PC-9 (cell line): ENCODE measurements around the gene DDR2. TPM values are rescaled to one million over a fixed set of nuclear protein-coding genes. Genes with fewer than 3 reads are reported as not detected.

ENCODE experiments used
- BruUV-seq: library from RNA; stranded (reverse); fragments of 400-500 nt; replicated peaks from 2 replicates; lab custom pipeline; 2021; lab: Mats Ljungman, UMichigan
- CTCF ChIA-PET: fragments of 300-600 bp; sonication (Branson Sonifier 250); formaldehyde crosslinking; loops from one replicate; lab custom pipeline; 2022; ENCODE audit warnings: antibody characterized with exemption; lab: Charles Lee
- POLR2A ChIA-PET: fragments of 300-600 bp; sonication (Branson Sonifier 250); formaldehyde crosslinking; loops from one replicate; lab custom pipeline; 2022; ENCODE audit warnings: antibody characterized with exemption; ENCODE audit not compliant: unreplicated experiment; lab: Charles Lee
- DNase-seq, 2 experiments: peaks; one replicate each; pipeline versions ENCODE4 v3.0.0 to v3.0.0-alpha.2; 2015 to 2022; ENCODE audit warnings: mixed read lengths in 1 of 2
- H2AFZ ChIP-seq: fragments of 200-600 bp; sonication (generic); 2 replicates; pipeline ENCODE4 v1.8.1; 2017; ENCODE audit warnings: antibody characterized with exemption
- H3F3A ChIP-seq: fragments of 200-600 bp; sonication (generic); 2 replicates; pipeline ENCODE4 v1.8.1; 2017; ENCODE audit warnings: antibody characterized with exemption, mild to moderate bottlenecking, low read depth; ENCODE audit not compliant: insufficient read depth
- H3K27ac ChIP-seq: fragments of 200-600 bp; sonication (generic); 2 replicates; pipeline ENCODE4 v1.6.1; 2016; ENCODE audit warnings: mixed run types
- H3K27me3 ChIP-seq: fragments of 200-600 bp; sonication (generic); 2 replicates; pipeline ENCODE4 v1.6.1; 2016; ENCODE audit warnings: low read depth, mixed run types; ENCODE audit not compliant: insufficient read depth
- H3K36me3 ChIP-seq: fragments of 200-600 bp; sonication (generic); 2 replicates; pipeline ENCODE4 v1.6.1; 2016; ENCODE audit warnings: low read depth, mixed run types
- H3K4me1 ChIP-seq: fragments of 200-600 bp; sonication (generic); replicated peaks from 2 replicates; pipeline ENCODE4 v1.6.1; 2016; ENCODE audit warnings: mixed run types; ENCODE audit not compliant: insufficient read depth
- H3K4me2 ChIP-seq: fragments of 200-600 bp; sonication (generic); 2 replicates; pipeline ENCODE4 v1.6.1; 2017; ENCODE audit warnings: mixed run types
- H3K4me3 ChIP-seq: fragments of 200-600 bp; sonication (generic); 2 replicates; pipeline ENCODE4 v1.6.1; 2016; ENCODE audit warnings: mixed run types
- H3K79me2 ChIP-seq: fragments of 200-600 bp; sonication (generic); 2 replicates; pipeline ENCODE4 v1.6.1; 2017; ENCODE audit warnings: low read depth, mixed run types
- H3K9me2 ChIP-seq: fragments of 200-600 bp; sonication (generic); 2 replicates; pipeline ENCODE4 v1.8.1; 2017; ENCODE audit warnings: mild to moderate bottlenecking; ENCODE audit not compliant: insufficient read depth
- H3K9me3 ChIP-seq: fragments of 200-600 bp; sonication (generic); 2 replicates; pipeline ENCODE4 v1.8.1; 2016; ENCODE audit warnings: low read depth; ENCODE audit not compliant: insufficient read depth
- H4K20me1 ChIP-seq: fragments of 200-600 bp; sonication (generic); 2 replicates; pipeline ENCODE4 v1.8.1; 2017; ENCODE audit not compliant: insufficient read depth
- EZH2 ChIP-seq: fragments of 200-600 bp; sonication (generic); IDR thresholded peaks from 2 replicates; pipeline ENCODE4 v1.8.0; 2017; ENCODE audit warnings: antibody characterized with exemption, low read depth
- intact Hi-C: fragments of 100-400 bp; cut with micrococcal nuclease; formaldehyde crosslinking; loops from one replicate; pipeline ENCODE4 v1.10.0; 2022; ENCODE audit not compliant: unreplicated experiment
- total RNA-seq: library from RNA; stranded (reverse); gene quantifications from 2 replicates; pipeline ENCODE4 v1.2.3, GENCODE V29; 2021
- TF ChIP-seq, protein P1 (sequence below): fragments of 200-600 bp; sonication (generic); conservative IDR thresholded peaks from 2 replicates; pipeline ENCODE4 v1.6.1; 2017; ENCODE audit warnings: mixed run types, antibody characterized with exemption, mild to moderate bottlenecking, moderate library complexity

The DDR2 gene
- total RNA-seq, 1 experiment from 2014 or later: 0.35 TPM

DNA sequence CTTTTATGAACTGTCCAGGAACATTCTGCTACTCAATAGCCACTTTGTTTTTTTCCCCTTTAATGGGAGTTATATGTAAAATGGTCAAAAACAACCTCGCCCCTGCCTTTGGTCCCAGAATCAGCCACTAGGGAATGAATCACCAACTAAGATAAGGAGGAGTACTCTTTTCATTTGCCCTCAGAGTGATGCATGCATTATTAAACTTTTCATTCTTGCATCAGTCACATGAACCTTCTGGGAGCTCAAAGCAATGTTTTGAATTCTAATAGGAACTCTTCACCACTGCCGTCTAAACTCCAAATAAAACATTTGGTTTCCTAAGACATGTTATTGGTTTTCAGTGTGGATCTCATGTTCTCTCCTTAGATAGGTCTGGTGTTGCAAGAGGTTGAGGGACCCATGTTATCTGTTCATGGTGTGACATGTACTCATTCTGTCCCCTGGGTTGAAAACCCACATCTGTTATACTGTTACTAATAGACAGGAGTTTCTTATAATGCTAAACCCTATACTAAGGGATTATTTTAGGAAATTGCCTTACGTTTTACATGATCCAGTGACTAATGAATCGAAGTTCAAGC is 140.4 kb downstream of the DDR2 start:
- CTCF ChIA-PET: no interaction called here

DNA sequence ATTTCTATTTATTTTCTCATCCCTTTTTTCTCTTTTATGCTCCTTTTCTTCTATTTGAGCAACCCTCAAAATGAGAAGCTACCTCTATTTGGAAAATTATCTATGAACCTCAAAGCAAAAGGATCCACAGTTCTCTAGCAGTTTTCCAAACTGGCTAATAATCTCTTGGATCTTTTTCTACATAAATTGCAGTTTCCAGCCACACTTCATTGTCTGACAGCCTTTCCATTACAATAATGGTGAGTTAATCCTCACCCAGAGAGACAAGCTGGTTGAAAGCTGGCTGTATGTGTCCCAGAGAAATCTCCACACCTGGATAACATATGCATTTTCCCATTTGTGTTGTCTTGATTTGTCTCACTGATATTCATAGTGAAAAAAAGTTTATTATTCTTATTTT is 141.7 kb downstream of the DDR2 start:
- intact Hi-C loops: no loop called here
- H2AFZ ChIP-seq: no peak overlapping the region
- H3K4me2 ChIP-seq: no peak overlapping the region
- no peaks in the 10 kb centered on the region for H3K9me3 ChIP-seq
- no peaks in the 10 kb centered on the region for H3K4me1 ChIP-seq
- no peaks in the 10 kb centered on the region for H3K9me2 ChIP-seq
- no peaks in the 10 kb centered on the region for H3K36me3 ChIP-seq
- no TSS peak for BruUV-seq
- ChIA-PET POLR2A (no interaction called here), CTCF (no interaction called here)
- no peaks in the 10 kb centered on the region for H3K79me2 ChIP-seq
- H4K20me1 ChIP-seq: no peaks in the 10 kb centered on the region
- H3K4me3 ChIP-seq: no peak overlapping the region
- H3F3A ChIP-seq: no peaks in the 10 kb centered on the region
- no peak overlapping the region for H3K27ac ChIP-seq
- no peak for DNase-seq
- TF ChIP-seq EZH2: no peak
- TF ChIP-seq, protein P1, sequence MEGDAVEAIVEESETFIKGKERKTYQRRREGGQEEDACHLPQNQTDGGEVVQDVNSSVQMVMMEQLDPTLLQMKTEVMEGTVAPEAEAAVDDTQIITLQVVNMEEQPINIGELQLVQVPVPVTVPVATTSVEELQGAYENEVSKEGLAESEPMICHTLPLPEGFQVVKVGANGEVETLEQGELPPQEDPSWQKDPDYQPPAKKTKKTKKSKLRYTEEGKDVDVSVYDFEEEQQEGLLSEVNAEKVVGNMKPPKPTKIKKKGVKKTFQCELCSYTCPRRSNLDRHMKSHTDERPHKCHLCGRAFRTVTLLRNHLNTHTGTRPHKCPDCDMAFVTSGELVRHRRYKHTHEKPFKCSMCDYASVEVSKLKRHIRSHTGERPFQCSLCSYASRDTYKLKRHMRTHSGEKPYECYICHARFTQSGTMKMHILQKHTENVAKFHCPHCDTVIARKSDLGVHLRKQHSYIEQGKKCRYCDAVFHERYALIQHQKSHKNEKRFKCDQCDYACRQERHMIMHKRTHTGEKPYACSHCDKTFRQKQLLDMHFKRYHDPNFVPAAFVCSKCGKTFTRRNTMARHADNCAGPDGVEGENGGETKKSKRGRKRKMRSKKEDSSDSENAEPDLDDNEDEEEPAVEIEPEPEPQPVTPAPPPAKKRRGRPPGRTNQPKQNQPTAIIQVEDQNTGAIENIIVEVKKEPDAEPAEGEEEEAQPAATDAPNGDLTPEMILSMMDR: no peak
- H3K27me3 ChIP-seq: no peaks in the 10 kb centered on the region

More for the DNA sequence above, 140.4 kb downstream of the DDR2 start:
- TF ChIP-seq, protein P1: no peak
- no peak for TF ChIP-seq EZH2
- no peaks in the 10 kb centered on the region for H3K9me3 ChIP-seq
- H3K4me1 ChIP-seq: no peaks in the 10 kb centered on the region
- H3F3A ChIP-seq: no peaks in the 10 kb centered on the region
- no peak overlapping the region for H3K27ac ChIP-seq
- H3K36me3 ChIP-seq: no peaks in the 10 kb centered on the region
- H2AFZ ChIP-seq: no peak overlapping the region
- no peaks in the 10 kb centered on the region for H3K79me2 ChIP-seq
- DNase-seq: no peak
- no TSS peak for BruUV-seq
- POLR2A ChIA-PET: no interaction called here
- H3K9me2 ChIP-seq: no peaks in the 10 kb centered on the region
- intact Hi-C loops: no loop called here
- no peaks in the 10 kb centered on the region for H4K20me1 ChIP-seq
- no peaks in the 10 kb centered on the region for H3K27me3 ChIP-seq
- H3K4me2 ChIP-seq: no peak overlapping the region
- H3K4me3 ChIP-seq: no peak overlapping the region

DNA sequence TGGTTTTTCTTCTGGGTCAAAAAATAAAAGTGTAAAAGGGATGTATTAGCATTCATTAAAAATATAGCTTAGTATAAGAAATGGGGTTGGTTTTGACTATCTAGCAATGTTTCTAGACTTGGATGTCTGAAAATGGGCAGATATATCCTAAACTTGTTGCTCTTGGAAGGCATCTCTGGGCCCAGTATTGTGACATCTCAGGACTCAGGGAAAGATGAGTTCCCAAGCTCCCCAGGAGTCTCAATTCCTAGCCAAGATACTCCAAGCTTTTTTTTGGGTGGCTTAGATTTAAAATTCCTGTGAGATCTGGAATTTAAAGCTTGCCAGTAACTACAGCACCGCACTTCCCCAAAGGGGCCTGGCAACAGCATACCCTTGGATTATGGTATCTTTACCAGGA is 146.8 kb downstream of the DDR2 start:
- POLR2A ChIA-PET: no interaction called here

More for the DNA sequence above, 146.8 kb downstream of the DDR2 start:
- H3K9me3 ChIP-seq: no peaks in the 10 kb centered on the region
- intact Hi-C loops: no loop called here
- CTCF ChIA-PET: interaction anchor here (0.6 to 0.7 kb wide), 2 partner anchors 160 to 166 kb away, joined by 4 to 5 read pairs; no protein-coding TSS in a partner anchor
- no peaks in the 10 kb centered on the region for H3K9me2 ChIP-seq
- H3K27me3 ChIP-seq: no peaks in the 10 kb centered on the region
- no peak overlapping the region for H3K27ac ChIP-seq
- H2AFZ ChIP-seq: no peak overlapping the region
- H3K4me1 ChIP-seq: no peaks in the 10 kb centered on the region
- no peaks in the 10 kb centered on the region for H4K20me1 ChIP-seq
- H3K79me2 ChIP-seq: no peaks in the 10 kb centered on the region
- no peak for DNase-seq
- no TSS peak for BruUV-seq
- H3K4me2 ChIP-seq: no peak overlapping the region
- no peaks in the 10 kb centered on the region for H3F3A ChIP-seq
- no peak for TF ChIP-seq EZH2
- TF ChIP-seq, protein P1: no peak
- no peak overlapping the region for H3K4me3 ChIP-seq
- no peaks in the 10 kb centered on the region for H3K36me3 ChIP-seq
